Thoracic aorta (tissue), 2 donors: Measurements from ENCODE around the gene ARHGAP6. TPM values are rescaled to one million over a fixed set of nuclear protein-coding genes. Genes with fewer than 3 reads are reported as not detected.

ENCODE experiments used
- ATAC-seq: fragments of 150-250 bp; one replicate; pipeline ENCODE4 v1.8.0; 2017; ENCODE audit warnings: low read depth; ENCODE audit not compliant: insufficient number of reproducible peaks, low FRiP score
- DNase-seq: peaks from one replicate; pipeline ENCODE4 v3.0.0-alpha.2; 2020; ENCODE audit warnings: low spot score
- H3K27ac ChIP-seq, 2 donors: fragments of 200-600 bp; sonication (generic); 1 replicate in 1 of 2; 2 replicates in 1 of 2; pipeline ENCODE4 v1.5.1; 2016; ENCODE audit warnings: mild to moderate bottlenecking in 2 of 2, moderate library complexity in 2 of 2
- H3K27me3 ChIP-seq: fragments of 200-600 bp; sonication (generic); replicated peaks from 2 replicates; pipeline ENCODE4 v1.6.0; 2016; ENCODE audit warnings: mild to moderate bottlenecking; ENCODE audit not compliant: insufficient read depth
- H3K36me3 ChIP-seq: fragments of 200-600 bp; sonication (generic); one replicate; pipeline ENCODE4 v1.5.1; 2016
- H3K4me1 ChIP-seq, 2 donors: fragments of 200-600 bp; sonication (generic); 1 replicate in 1 of 2; 2 replicates in 1 of 2; pipeline versions ENCODE4 v1.5.1 to v1.6.0; 2016; ENCODE audit warnings: low read depth in 2 of 2, mild to moderate bottlenecking in 1 of 2; ENCODE audit not compliant: control insufficient read depth in 1 of 2
- H3K4me3 ChIP-seq: fragments of 200-600 bp; sonication (generic); 2 replicates; pipeline ENCODE4 v1.5.1; 2016; ENCODE audit warnings: mild to moderate bottlenecking
- H3K9me3 ChIP-seq: fragments of 200-600 bp; sonication (generic); 2 replicates; pipeline ENCODE4 v1.5.1; 2016
- CTCF ChIP-seq: fragments of 200-600 bp; sonication (generic); IDR thresholded peaks from one replicate; pipeline ENCODE4 v1.5.1; 2019; ENCODE audit warnings: antibody characterized with exemption
- total RNA-seq, 2 donors: library from RNA; depleted of rRNA; stranded (reverse); fragments of >200 nt; gene quantifications; one replicate each; pipeline versions ENCODE4 v1.1.0 to v1.2.3, GENCODE V29; 2016

Gene ARHGAP6
- total RNA-seq, 2 donors from 2014 or later, result 14.6 to 22.3 TPM

- Histone ChIP-seq H3K27me3 (no peaks in the 10 kb centered on the region), H3K36me3 (no peaks in the 10 kb centered on the region), H3K27ac (peak overlapping the region in 1 of 2 donors; percentile 67), H3K4me3 (peak overlapping the region; percentile 10), H3K4me1 (peaks cover 11 to 37% of the 10 kb centered on the region in 2 donors), H3K9me3 (no peaks in the 10 kb centered on the region)
- no peak for ATAC-seq
- TF ChIP-seq CTCF, result no peak
- no peak for DNase-seq
Measured at GRCh38 chrX:11386001-11386523, 279.7 kb downstream of the ARHGAP6 start.

GRCh38 chrX:11382930-11383329 lies 282.8 kb downstream of the ARHGAP6 start:
- no peak overlapping the region for H3K4me3 ChIP-seq
- DNase-seq, result no peak
- H3K36me3 ChIP-seq, result no peaks in the 10 kb centered on the region
- H3K9me3 ChIP-seq, result no peaks in the 10 kb centered on the region
- ATAC-seq, result no peak
- peak overlapping the region in 1 of 2 donors; percentile 2 for H3K27ac ChIP-seq
- TF ChIP-seq CTCF, result no peak
- H3K27me3 ChIP-seq, result no peaks in the 10 kb centered on the region
- peaks cover 18 to 45% of the 10 kb centered on the region in 2 donors for H3K4me1 ChIP-seq

GRCh38 chrX:11381464-11381863 lies 284.3 kb downstream of the ARHGAP6 start:
- peak; percentile 53 for TF ChIP-seq CTCF
- no peaks in the 10 kb centered on the region for H3K27me3 ChIP-seq
- H3K27ac ChIP-seq, result peak overlapping the region in 1 of 2 donors; percentile 81
- H3K9me3 ChIP-seq, result no peaks in the 10 kb centered on the region
- H3K4me1 ChIP-seq, result peaks cover 16 to 39% of the 10 kb centered on the region in 2 donors
- H3K36me3 ChIP-seq, result no peaks in the 10 kb centered on the region
- ATAC-seq, result peak; percentile 77
- DNase-seq, result no peak
- H3K4me3 ChIP-seq, result no peak overlapping the region

GRCh38 chrX:11380187-11380844 lies 285.4 kb downstream of the ARHGAP6 start:
- no peak for TF ChIP-seq CTCF
- peaks cover 14 to 30% of the 10 kb centered on the region in 2 donors for H3K4me1 ChIP-seq
- no peaks in the 10 kb centered on the region for H3K9me3 ChIP-seq
- DNase-seq (no peak), ATAC-seq (no peak)
- no peaks in the 10 kb centered on the region for H3K36me3 ChIP-seq
- peak overlapping the region; percentile 50 to 81 for H3K27ac ChIP-seq
- H3K27me3 ChIP-seq, result no peaks in the 10 kb centered on the region
- H3K4me3 ChIP-seq, result peak overlapping the region; percentile 35

- ATAC-seq (no peak), DNase-seq (no peak)
- no peak for TF ChIP-seq CTCF
- Histone ChIP-seq H3K9me3 (no peaks in the 10 kb centered on the region), H3K36me3 (no peaks in the 10 kb centered on the region), H3K4me3 (no peak overlapping the region), H3K4me1 (peaks cover 8 to 9% of the 10 kb centered on the region in 2 donors), H3K27ac (no peak overlapping the region), H3K27me3 (no peaks in the 10 kb centered on the region)
Measured at GRCh38 chrX:11376163-11376562, 289.6 kb downstream of the ARHGAP6 start.
